ENCODE measurements around the gene PSMC2. TPM values are rescaled to one million over a fixed set of nuclear protein-coding genes. Genes with fewer than 3 reads are reported as not detected.

Gene PSMC2
- polyA plus RNA-seq, 1 donor (not counting 4 experiments of a cell fraction or from before 2014, with no cell fraction given): 240 TPM

DNA sequence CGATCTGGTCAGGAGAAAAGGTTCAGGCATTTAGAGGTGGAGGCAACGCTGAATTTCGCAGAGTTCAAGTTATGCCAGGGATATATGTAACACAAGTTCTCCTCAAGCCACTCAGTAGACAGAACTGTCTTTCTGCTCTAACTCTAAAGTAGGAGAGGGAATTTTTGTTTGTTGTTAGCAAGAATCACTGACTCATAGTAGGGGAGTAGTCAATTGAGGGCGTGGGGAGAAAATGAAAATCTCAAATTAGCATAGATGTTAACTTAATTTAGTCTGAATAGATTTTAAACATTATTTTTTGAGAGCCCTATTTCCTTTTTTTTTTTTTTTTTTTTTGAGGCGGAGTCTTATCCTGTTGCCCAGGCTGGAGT lies 34.6 kb downstream of the PSMC2 start:
- DNase-seq (ENCODE audit: low read depth, low spot score): no peak
- Histone ChIP-seq H2AFZ (ENCODE audit: control insufficient read depth, low read length) (no peak overlapping the region), H3K4me3 (ENCODE audit: control insufficient read depth in 2 of 3, extremely low read depth in 1 of 3, insufficient read depth in 2 of 3, low read depth in 1 of 3, low read length in 3 of 3) (no peak overlapping the region), H3K9ac (ENCODE audit: control insufficient read depth, extremely low read depth, insufficient read depth, low read length) (no peak overlapping the region), H3K4me2 (ENCODE audit: control insufficient read depth, extremely low read depth, insufficient read depth, low read depth, low read length) (no peak overlapping the region), H3K27ac (ENCODE audit: control insufficient read depth, insufficient read depth, low read length) (no peak overlapping the region), H3K36me3 (ENCODE audit: control insufficient read depth in 2 of 2, extremely low read depth in 1 of 2, insufficient read depth in 2 of 2, low read length in 2 of 2) (no peaks in the 10 kb centered on the region), H4K20me1 (ENCODE audit: control insufficient read depth, extremely low read depth, insufficient read depth, low read length) (no peaks in the 10 kb centered on the region), H3K9me1 (ENCODE audit: control insufficient read depth, extremely low read depth, insufficient read depth, low read length) (no peaks in the 10 kb centered on the region), H3K79me2 (ENCODE audit: control insufficient read depth, insufficient read depth, low read length) (no peaks in the 10 kb centered on the region), H3K4me1 (ENCODE audit: control insufficient read depth, extremely low read depth, insufficient read depth, low read length) (no peaks in the 10 kb centered on the region), H3K27me3 (ENCODE audit: control insufficient read depth, extremely low read depth, insufficient read depth, low read length) (no peaks in the 10 kb centered on the region), H3K9me3 (ENCODE audit: control insufficient read depth, low read depth, low read length) (no peaks in the 10 kb centered on the region)
- no peak for TF ChIP-seq EZH2 (IDR thresholded peaks at IDR 0.05; ENCODE audit: low read length)
- TF ChIP-seq, protein P1, sequence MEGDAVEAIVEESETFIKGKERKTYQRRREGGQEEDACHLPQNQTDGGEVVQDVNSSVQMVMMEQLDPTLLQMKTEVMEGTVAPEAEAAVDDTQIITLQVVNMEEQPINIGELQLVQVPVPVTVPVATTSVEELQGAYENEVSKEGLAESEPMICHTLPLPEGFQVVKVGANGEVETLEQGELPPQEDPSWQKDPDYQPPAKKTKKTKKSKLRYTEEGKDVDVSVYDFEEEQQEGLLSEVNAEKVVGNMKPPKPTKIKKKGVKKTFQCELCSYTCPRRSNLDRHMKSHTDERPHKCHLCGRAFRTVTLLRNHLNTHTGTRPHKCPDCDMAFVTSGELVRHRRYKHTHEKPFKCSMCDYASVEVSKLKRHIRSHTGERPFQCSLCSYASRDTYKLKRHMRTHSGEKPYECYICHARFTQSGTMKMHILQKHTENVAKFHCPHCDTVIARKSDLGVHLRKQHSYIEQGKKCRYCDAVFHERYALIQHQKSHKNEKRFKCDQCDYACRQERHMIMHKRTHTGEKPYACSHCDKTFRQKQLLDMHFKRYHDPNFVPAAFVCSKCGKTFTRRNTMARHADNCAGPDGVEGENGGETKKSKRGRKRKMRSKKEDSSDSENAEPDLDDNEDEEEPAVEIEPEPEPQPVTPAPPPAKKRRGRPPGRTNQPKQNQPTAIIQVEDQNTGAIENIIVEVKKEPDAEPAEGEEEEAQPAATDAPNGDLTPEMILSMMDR (optimal IDR thresholded peaks at IDR 0.05 in 1 of 3, IDR thresholded peaks at IDR 0.05 in 1 of 3, conservative IDR thresholded peaks at IDR 0.05 in 1 of 3; ENCODE audit: extremely low read depth in 1 of 3, insufficient read depth in 2 of 3, low read length in 3 of 3): no peak
- no peak for FAIRE-seq
- dilution Hi-C loops (cut with MboI; ENCODE audit: extremely low pct_ligation_motif_present, low sequenced_read_pairs): no loop called here

DNA sequence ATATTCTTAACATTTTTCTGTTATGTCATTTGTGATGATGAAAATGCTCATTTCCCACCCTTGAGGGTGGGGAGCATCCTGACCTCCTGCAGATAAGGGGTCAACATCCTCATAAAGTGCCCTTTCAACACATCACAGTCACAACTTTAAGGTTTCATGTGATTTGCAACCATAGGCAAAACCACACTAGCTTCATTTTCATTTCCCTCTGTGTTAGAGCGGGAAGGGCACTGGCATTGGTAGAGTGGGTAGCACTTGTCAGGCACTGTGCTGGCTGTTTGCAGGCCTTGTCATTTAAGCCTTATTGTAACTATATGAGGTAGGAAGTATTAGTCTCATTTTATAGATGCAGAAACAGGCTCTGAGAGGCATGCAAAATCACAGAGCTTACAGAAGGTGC lies 39.8 kb downstream of the PSMC2 start:
- no peak for FAIRE-seq
- H3K4me3 ChIP-seq (ENCODE audit: control insufficient read depth in 2 of 3, extremely low read depth in 1 of 3, insufficient read depth in 2 of 3, low read depth in 1 of 3, low read length in 3 of 3): no peak overlapping the region

More for the DNA sequence above, 39.8 kb downstream of the PSMC2 start:
- no peak overlapping the region for H2AFZ ChIP-seq (ENCODE audit: control insufficient read depth, low read length)
- TF ChIP-seq, protein P1 (optimal IDR thresholded peaks at IDR 0.05 in 1 of 3, IDR thresholded peaks at IDR 0.05 in 1 of 3, conservative IDR thresholded peaks at IDR 0.05 in 1 of 3; ENCODE audit: extremely low read depth in 1 of 3, insufficient read depth in 2 of 3, low read length in 3 of 3): no peak
- TF ChIP-seq EZH2 (IDR thresholded peaks at IDR 0.05; ENCODE audit: low read length): no peak
- no peaks in the 10 kb centered on the region for H3K4me1 ChIP-seq (ENCODE audit: control insufficient read depth, extremely low read depth, insufficient read depth, low read length)
- no peaks in the 10 kb centered on the region for H3K79me2 ChIP-seq (ENCODE audit: control insufficient read depth, insufficient read depth, low read length)
- no peak for DNase-seq (ENCODE audit: low read depth, low spot score)
- H3K4me2 ChIP-seq (ENCODE audit: control insufficient read depth, extremely low read depth, insufficient read depth, low read depth, low read length): no peak overlapping the region
- no peak overlapping the region for H3K9ac ChIP-seq (ENCODE audit: control insufficient read depth, extremely low read depth, insufficient read depth, low read length)
- dilution Hi-C loops (cut with MboI; ENCODE audit: extremely low pct_ligation_motif_present, low sequenced_read_pairs): no loop called here
- no peaks in the 10 kb centered on the region for H3K27me3 ChIP-seq (ENCODE audit: control insufficient read depth, extremely low read depth, insufficient read depth, low read length)
- no peaks in the 10 kb centered on the region for H3K9me1 ChIP-seq (ENCODE audit: control insufficient read depth, extremely low read depth, insufficient read depth, low read length)
- H4K20me1 ChIP-seq (ENCODE audit: control insufficient read depth, extremely low read depth, insufficient read depth, low read length): no peaks in the 10 kb centered on the region
- no peaks in the 10 kb centered on the region for H3K9me3 ChIP-seq (ENCODE audit: control insufficient read depth, low read depth, low read length)
- H3K27ac ChIP-seq (ENCODE audit: control insufficient read depth, insufficient read depth, low read length): no peak overlapping the region
- H3K36me3 ChIP-seq (ENCODE audit: control insufficient read depth in 2 of 2, extremely low read depth in 1 of 2, insufficient read depth in 2 of 2, low read length in 2 of 2): no peaks in the 10 kb centered on the region

Measured in keratinocyte (primary cell).